GM12864 (cell line): ENCODE data around the gene SULT1A2.

Experiments
- DNase-seq: peaks from one replicate; pipeline ENCODE4 v3.0.0-alpha.2; 2011; ENCODE audit warnings: low read depth
- H3K4me3 ChIP-seq: 2 replicates; pipeline ENCODE4 v1.5.1; 2011; ENCODE audit warnings: mild to moderate bottlenecking, low read depth, low read length, control low read depth
- CTCF ChIP-seq: IDR thresholded peaks from 2 replicates; pipeline ENCODE4 v1.5.1; 2011; ENCODE audit warnings: low read depth, mild to moderate bottlenecking, moderate library complexity, low read length, control low read depth, inconsistent platforms; ENCODE audit errors: missing control alignments

The SULT1A2 gene

DNA sequence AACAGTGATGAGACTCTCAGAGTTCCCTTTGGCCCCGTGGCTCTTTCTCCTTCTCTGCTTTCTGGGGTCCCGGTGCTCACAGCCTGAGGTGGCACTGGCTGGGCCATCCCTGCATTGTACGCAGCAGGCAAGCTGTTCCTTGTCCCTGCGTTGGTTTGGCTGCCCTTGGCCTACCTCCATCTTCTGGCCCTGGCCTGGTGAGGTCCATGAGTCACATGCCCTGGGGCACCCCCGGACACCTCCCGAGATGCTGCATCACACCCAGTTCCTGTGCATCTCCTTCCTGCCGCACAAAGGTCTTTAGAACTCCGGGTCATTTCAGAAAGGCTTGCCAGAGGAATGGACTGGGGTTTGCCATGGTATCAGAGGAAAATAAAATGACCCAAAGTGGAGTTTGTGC lies 9.5 kb downstream of the SULT1A2 start:
- H3K4me3 ChIP-seq: no peak overlapping the region
- TF ChIP-seq CTCF: no peak
- DNase-seq: no peak

DNA sequence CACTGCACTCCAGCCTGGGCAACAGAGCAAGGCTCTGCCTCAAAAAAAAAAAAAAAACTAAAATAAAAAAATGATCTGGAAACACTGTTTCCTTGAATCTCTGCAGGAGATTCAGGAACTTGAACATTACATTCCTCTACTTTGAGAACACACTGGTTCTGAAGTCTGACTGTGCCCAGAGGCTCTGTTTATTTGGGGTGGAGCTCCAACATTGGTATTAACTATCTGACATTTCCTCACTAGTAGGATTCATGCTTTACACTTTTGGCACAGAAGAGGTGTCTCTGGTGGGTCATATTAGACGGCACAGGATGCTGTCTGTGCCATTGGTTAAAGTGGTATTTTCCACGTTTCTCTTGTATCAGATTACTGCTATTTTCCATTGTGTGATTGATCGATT lies 10.4 kb downstream of the SULT1A2 start:
- H3K4me3 ChIP-seq: no peak overlapping the region
- no peak for DNase-seq
- TF ChIP-seq CTCF: no peak

GRCh38 chr16:28585674-28586073 lies 11.2 kb downstream of the SULT1A2 start:
- H3K4me3 ChIP-seq: no peak overlapping the region
- DNase-seq: no peak
- no peak for TF ChIP-seq CTCF

GRCh38 chr16:28580726-28581315 lies 16.0 kb downstream of the SULT1A2 start:
- no peak for DNase-seq
- no peak for TF ChIP-seq CTCF
- no peak overlapping the region for H3K4me3 ChIP-seq

- no peak for TF ChIP-seq CTCF
- no peak overlapping the region for H3K4me3 ChIP-seq
- DNase-seq: no peak
Observed at GRCh38 chr16:28575446-28576109, 21.3 kb downstream of the SULT1A2 start.

GRCh38 chr16:28574925-28575324 lies 21.9 kb downstream of the SULT1A2 start:
- no peak for DNase-seq
- no peak for TF ChIP-seq CTCF
- H3K4me3 ChIP-seq: no peak overlapping the region
